HG03175 (cell line): Measurements from ENCODE around the gene RAB3GAP1.

Experiments used
- ATAC-seq: cut with Tn5 transposase; IDR thresholded peaks from one replicate; pipeline ENCODE4 v1.9.1; 2021; ENCODE audit warnings: mild to moderate bottlenecking, moderate library complexity; ENCODE audit not compliant: unreplicated experiment

RAB3GAP1 gene

GRCh38 chr2:135162377-135162776 lies 110.3 kb downstream of the RAB3GAP1 start:
- ATAC-seq, result no peak

GRCh38 chr2:135162786-135163185 lies 110.7 kb downstream of the RAB3GAP1 start:
- no peak for ATAC-seq

- no peak for ATAC-seq
Measured at GRCh38 chr2:135163306-135163705, 111.2 kb downstream of the RAB3GAP1 start.

- ATAC-seq, result no peak
Measured at GRCh38 chr2:135163901-135164300, 111.8 kb downstream of the RAB3GAP1 start.

- no peak for ATAC-seq
Measured at GRCh38 chr2:135164431-135164830, 112.3 kb downstream of the RAB3GAP1 start.

- no peak for ATAC-seq
Measured at GRCh38 chr2:135167273-135167672, 115.2 kb downstream of the RAB3GAP1 start.

- no peak for ATAC-seq
Measured at GRCh38 chr2:135168204-135168856, 116.2 kb downstream of the RAB3GAP1 start.

GRCh38 chr2:135169900-135170753 lies 118.0 kb downstream of the RAB3GAP1 start:
- no peak for ATAC-seq

GRCh38 chr2:135174049-135174809 lies 122.1 kb downstream of the RAB3GAP1 start:
- ATAC-seq, result no peak

- ATAC-seq, result no peak
Measured at GRCh38 chr2:135174810-135175093, 122.7 kb downstream of the RAB3GAP1 start.

GRCh38 chr2:135175177-135175576 lies 123.1 kb downstream of the RAB3GAP1 start:
- ATAC-seq, result no peak

GRCh38 chr2:135179689-135180088 lies 127.6 kb downstream of the RAB3GAP1 start:
- no peak for ATAC-seq

GRCh38 chr2:135182190-135182589 lies 130.1 kb downstream of the RAB3GAP1 start:
- no peak for ATAC-seq

GRCh38 chr2:135182601-135183000 lies 130.5 kb downstream of the RAB3GAP1 start:
- no peak for ATAC-seq

GRCh38 chr2:135183822-135184221 lies 131.7 kb downstream of the RAB3GAP1 start:
- no peak for ATAC-seq

GRCh38 chr2:135186054-135186453 lies 134.0 kb downstream of the RAB3GAP1 start:
- no peak for ATAC-seq

- no peak for ATAC-seq
Measured at GRCh38 chr2:135187270-135187669, 135.2 kb downstream of the RAB3GAP1 start.

GRCh38 chr2:135189148-135189547 lies 137.1 kb downstream of the RAB3GAP1 start:
- no peak for ATAC-seq

- no peak for ATAC-seq
Measured at GRCh38 chr2:135190799-135191198, 138.7 kb downstream of the RAB3GAP1 start.

- no peak for ATAC-seq
Measured at GRCh38 chr2:135198481-135198880, 146.4 kb downstream of the RAB3GAP1 start.

- no peak for ATAC-seq
Measured at GRCh38 chr2:135202751-135203150, 150.7 kb downstream of the RAB3GAP1 start.

- no peak for ATAC-seq
Measured at GRCh38 chr2:135203944-135204343, 151.9 kb downstream of the RAB3GAP1 start.
